HG02840 (cell line): ENCODE measurements around the gene PHLPP1.

ENCODE experiments used
- ATAC-seq: cut with Tn5 transposase; IDR thresholded peaks from one replicate; pipeline ENCODE4 v1.9.1; 2021; ENCODE audit warnings: mild to moderate bottlenecking, moderate library complexity, moderate number of reproducible peaks; ENCODE audit not compliant: unreplicated experiment, low FRiP score

PHLPP1 gene

GRCh38 chr18:62919109-62919838, 203.9 kb downstream of the PHLPP1 start:
- ATAC-seq, result no peak

GRCh38 chr18:62925031-62925688, 209.8 kb downstream of the PHLPP1 start:
- no peak for ATAC-seq

GRCh38 chr18:62928326-62928725, 213.0 kb downstream of the PHLPP1 start:
- no peak for ATAC-seq

DNA sequence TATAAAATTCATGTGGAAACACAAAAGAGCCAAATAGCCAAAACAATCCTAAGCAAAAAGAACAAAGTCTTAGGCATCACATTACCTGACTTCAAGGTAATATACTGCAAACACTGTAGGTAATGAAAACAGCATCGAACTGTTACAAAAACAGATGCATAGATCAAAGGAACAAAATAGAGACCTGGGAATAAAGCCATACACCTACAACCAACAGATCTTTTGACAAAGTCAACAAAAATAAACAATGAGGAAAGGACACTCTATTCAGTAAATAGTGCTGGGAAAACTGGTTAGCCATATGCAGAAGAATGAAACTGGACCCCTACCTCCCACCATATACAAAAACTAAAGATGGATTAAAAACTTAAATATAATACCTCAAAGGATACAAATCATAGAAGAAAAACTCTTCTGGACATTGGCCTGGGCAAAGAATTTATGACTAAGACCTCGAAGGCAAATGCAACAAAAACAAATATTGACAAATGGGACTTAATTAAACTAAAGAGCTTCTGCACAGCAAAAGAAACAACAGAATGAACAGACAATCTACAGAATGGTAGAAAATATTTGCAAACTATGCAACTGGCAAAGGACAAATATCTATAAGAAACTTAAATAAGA, 218.0 kb downstream of the PHLPP1 start:
- ATAC-seq, result no peak

DNA sequence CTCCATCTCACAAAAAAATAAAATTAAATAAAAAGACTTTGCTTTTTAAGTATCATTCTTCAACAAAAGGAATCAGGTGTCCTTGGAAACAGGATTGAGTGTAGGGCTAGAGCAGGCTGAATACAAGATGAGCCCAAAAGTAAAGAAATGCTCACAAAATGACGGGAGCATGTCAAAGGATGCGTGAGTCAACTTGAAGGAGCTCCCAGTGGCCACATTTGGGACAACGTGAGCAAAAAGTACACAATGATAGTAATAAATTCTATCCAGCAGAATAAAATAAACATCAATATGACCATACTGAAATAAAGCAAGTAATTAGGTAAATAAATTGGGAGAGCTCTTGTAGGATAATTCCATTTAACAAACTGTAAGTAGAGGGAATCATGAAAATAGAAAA, 220.7 kb downstream of the PHLPP1 start:
- no peak for ATAC-seq

GRCh38 chr18:62937065-62937464, 221.7 kb downstream of the PHLPP1 start:
- no peak for ATAC-seq

- ATAC-seq, result no peak
Measured at GRCh38 chr18:62938006-62938405, 222.7 kb downstream of the PHLPP1 start.

DNA sequence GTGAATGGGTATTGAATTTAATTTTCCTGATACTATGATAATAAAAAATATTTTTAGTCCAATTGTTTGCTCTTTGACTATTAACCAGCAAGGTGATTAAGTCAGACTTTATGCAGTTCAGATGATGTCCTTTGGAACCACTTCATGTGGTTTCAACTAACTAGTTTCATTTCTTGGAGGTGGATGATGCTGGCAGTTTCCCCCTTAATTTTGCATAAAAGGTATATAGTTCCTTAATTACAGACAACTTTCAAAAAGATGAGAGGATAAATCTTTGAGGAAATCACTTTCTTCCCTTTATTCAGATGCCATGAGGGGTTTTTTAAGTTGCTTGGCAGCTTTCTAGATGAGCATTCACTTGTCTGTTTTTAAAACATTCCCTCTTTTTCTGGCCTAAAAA, 223.1 kb downstream of the PHLPP1 start:
- no peak for ATAC-seq

GRCh38 chr18:62939433-62939832, 224.1 kb downstream of the PHLPP1 start:
- no peak for ATAC-seq

DNA sequence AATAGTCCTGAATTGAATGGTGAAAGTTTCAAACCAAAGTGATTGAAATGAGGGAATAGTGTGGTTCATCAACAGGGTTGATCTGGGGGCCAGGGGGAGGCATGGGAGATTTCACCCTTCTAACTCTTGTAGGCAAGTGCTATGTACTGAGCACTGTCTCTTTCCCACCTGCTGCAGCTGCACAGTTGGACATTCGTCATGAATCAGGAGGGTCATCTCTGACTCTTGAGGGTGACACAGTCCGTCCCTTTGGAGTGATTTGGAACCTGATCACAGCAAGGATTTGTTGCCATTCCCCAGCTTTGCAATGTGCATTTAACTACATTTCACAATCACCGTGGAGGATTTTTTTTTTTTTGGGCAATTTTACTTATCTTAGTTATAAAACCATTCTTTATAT, 224.6 kb downstream of the PHLPP1 start:
- no peak for ATAC-seq

DNA sequence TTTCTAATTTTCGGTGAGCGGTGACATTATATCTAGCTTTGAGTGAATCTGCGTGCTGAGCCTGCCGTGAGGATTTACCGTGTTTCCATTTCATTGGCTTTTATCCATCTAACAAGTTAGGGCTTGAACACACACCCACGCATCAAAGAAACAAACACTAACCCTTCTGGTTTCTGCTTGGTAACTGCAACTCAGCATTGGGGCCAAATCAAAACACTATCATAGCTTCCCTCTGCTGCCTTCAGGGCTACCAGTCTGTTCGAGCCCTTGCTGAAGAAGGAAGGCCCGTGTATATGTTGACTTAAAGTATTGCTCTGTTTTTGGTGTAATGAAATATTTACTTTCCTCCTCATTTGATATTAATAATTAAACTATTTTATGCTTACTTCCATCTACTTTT, 227.2 kb downstream of the PHLPP1 start:
- ATAC-seq, result no peak

DNA sequence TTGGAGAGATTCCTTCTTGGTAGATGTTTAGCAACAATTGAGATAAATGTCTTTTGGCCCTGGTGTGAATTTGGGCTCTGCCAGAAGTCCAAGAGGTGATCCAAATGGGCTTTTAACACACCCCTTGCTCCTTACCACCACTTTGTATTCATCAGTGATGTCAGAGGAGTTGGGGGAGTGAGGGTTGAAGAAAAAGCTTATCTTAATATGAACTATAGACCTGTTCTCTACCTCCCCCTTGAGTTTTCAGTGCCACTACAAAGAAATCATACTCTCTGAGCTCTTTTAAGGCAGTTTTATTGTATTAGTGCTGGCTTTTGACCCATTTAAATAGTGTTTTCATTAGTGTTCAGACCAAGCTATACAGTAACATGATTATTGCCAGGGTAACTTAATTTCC, 229.1 kb downstream of the PHLPP1 start:
- ATAC-seq, result no peak

DNA sequence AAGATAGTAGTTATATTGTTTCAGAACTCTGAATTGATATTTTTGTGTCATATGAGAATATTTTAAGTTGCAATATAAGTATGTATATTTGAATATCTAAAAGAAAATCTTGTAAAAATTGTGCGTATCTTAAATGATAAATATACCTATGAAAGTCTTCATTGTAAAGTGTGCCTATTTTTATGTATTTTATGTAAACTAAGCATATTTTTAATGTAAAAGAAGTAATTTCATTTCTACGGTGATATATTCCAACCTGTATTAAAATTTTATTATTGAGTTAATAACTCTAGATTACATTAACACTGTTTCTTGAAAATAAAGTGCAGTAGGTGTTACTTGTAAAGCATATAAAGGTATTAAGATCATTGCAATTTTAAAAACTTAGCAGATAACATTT, 233.4 kb downstream of the PHLPP1 start:
- no peak for ATAC-seq

DNA sequence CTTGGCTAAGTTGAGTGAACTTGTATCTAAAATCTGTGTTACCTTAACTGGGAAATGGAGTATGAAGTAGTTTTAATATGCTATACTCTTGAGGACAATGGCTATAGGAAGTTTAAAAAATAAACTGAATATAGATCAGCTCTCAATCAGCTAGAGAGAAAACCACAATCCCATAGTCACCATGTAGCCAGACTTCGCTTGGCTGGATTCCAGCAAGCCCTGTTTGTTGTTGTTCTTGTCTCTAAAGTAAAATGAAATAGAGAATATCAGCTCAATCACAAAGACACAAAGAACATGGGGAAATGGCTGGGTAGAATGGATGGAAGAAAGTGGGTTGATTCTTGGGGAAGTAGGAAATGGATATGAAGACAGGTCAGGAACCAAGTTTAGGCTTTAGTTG, 234.9 kb downstream of the PHLPP1 start:
- ATAC-seq, result no peak

- no peak for ATAC-seq
Measured at GRCh38 chr18:62952807-62953206, 237.5 kb downstream of the PHLPP1 start.

- no peak for ATAC-seq
Measured at GRCh38 chr18:62953663-62954062, 238.3 kb downstream of the PHLPP1 start.

DNA sequence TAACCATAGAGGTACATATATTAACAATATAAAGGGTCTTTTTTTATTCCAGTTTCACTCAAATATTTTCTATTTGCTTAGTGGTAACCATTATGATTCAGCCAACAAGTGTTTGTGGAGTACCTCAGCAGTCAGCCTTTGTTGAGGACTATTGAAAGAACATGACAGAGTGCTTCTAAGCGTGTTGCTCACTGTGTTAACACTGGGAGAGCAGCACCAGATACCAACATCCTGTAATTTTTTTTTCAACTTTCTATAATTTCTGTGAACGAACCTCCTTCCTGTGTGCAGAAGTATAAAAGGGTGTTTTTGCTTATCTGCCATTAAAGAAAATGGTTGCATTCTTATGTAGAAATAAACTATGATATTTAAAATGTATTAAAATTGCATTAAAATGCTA, 239.0 kb downstream of the PHLPP1 start:
- no peak for ATAC-seq

GRCh38 chr18:62957885-62958472, 242.6 kb downstream of the PHLPP1 start:
- ATAC-seq, result no peak

DNA sequence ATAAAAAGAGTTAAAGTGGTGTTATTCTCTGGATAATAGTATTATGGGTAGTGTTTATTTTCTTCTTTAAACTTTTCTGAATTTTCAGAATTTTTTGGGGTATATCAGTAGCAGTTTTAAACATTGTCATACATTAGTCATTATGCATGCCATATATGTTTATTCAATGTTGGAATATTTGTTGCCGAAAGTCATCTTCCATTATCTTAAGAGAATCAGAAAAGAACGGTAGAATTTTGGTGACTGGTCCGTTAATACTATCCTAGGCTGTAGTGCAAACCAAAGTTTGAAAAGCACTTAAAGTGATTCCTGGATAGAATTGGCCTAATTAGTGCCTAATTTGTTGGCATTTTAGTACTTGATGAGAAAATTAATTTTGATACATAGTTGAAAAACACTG, 244.1 kb downstream of the PHLPP1 start:
- ATAC-seq, result no peak

- ATAC-seq, result no peak
Measured at GRCh38 chr18:62963507-62963906, 248.2 kb downstream of the PHLPP1 start.

DNA sequence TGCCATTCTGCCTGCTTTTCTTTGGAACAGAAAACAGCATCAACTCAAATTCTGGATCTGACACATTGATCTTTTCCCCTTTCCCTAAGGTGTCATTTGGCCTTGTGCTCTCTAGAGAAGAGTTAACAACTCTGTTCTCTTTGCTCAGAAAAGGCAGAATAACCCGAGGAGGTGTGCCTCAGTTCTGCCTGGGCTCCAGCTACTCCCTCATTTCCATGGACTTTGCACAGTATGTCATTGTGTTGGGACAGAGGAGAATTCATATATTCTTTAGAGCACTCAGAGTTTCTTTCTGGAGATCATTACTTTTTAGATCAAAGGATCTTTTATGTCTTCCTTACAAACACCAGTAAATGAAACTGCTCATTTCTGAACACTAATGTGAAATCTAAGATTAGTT, 249.1 kb downstream of the PHLPP1 start:
- ATAC-seq, result no peak
